Embryonic facial prominence (tissue), 1 donor: ENCODE measurements around the gene KRTAP10-3.
A peak's percentile ranks its signal among the peaks of the same experiment; 100 is the strongest.

Experiments used
- DNase-seq: peaks from one replicate; pipeline ENCODE4 v3.0.0-alpha.2; 2016; ENCODE audit errors: extremely low spot score

KRTAP10-3 gene

DNA sequence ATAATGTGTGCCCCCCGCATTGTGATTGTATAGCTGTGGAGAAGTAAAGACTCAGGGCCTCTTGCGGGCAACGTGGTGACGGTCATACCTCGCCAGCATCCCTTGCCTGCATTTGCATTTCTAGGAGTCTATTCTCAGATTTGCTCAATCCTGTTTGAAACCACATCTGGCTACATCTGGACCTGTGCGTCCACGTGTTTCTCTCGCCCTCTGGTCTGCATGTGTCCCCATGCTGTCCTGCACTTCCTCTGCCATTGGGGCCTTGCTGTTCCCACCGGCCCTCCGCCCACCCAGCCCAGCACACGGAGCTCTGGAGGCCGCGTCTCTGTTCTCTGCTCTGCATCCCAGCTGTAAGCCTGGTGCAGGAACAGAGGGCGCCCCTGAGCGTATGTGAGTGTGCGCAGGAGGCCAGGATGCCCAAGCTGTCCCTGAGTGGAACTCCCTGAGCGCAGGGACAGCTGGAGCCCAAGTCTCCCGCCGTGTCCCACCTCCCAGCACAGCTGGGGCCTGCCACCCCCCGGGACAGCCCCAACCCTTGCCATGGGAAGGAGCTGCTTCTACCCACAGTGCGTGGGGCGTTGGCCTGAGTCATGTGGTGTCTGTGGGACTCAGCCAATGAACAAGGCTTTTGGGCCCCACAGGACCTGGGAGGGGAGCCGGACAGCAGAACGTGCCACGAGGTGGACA lies 8.9 kb downstream of the KRTAP10-3 start:
- DNase-seq: no peak

- DNase-seq: peak; percentile 15
Measured at GRCh38 chr21:44548922-44549321, 9.7 kb downstream of the KRTAP10-3 start.

DNA sequence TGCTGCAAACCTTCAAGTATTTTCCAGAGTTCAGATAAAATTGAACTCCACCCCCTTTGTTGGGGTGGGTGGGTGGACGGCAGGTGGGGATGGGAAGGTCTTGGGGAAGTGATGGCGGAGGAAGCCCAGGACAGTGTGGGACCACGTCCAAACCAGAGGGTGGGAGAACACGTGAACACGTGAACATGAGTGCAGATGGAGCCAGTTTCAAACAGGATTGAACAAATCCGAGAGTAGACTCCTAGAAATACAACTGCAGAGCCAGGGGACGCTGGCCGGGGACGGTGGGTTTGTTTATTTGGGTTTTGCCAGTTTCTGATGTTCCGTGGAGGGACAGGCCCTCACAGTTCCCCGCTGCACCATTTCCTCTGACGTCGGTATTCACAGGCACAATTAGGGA lies 10.2 kb downstream of the KRTAP10-3 start:
- DNase-seq: no peak

- DNase-seq: no peak
Measured at GRCh38 chr21:44547656-44548331, 10.8 kb downstream of the KRTAP10-3 start.

GRCh38 chr21:44544566-44544965 lies 14.0 kb downstream of the KRTAP10-3 start:
- no peak for DNase-seq

GRCh38 chr21:44542716-44543115 lies 15.9 kb downstream of the KRTAP10-3 start:
- DNase-seq: no peak

DNA sequence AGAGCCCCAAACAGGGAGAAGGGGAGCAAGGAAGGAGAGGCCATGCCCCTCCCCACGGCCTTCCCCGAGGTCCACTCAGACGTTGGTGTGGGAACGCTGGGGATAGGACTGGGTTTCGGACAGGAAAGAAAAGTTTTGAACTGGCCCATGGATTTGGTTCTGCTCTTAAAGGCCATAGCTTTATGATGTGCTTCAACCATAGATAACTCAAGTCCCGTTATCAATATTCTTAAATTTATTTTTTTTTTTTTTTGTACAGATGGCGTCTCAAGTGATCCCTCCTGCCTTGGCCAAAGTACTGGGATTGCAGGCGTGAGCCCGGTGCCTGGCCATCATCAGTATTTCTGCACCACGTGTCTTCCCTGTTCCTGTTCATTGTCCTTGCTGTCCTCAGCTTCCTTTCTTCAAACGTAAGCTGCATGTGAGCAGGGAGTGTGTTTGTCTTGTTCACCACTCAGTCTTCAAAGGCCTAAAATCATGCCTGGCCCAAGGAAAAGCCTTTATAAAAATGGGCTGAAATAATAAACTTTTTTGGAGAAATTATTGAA lies 17.8 kb downstream of the KRTAP10-3 start:
- no peak for DNase-seq

DNA sequence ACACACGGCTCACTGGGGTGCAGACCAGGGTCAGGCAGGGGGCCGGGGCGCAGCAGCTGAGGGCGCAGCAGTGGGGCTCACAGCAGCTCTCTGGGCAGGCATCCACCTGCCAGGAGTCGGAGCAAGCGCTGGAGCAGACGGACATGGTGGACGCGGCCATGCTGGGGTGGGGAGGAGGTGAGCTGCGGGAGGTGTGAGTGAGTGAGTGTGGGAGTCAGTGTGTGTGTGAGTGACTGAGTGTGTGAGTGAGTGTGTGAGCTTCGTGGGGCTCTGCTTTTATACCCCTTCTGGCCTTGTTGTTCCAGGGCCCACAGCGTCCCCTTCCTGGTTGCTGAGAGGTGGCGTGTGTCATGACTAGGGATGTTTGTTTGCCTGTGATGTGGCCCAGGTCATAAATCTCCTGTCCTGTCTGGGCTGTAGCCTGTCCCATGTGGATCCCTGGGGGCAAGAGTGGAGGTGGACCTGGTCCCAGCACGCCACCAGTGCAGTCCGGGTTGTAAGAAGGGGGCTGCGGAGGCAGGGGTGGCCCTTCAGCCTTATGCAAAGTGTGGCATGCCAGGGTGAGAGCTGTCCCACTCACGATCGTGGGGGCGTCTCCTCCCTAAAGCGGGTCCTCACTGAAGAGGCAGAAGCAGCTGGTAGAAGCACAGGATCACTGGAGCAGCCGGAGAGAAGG lies 18.5 kb downstream of the KRTAP10-3 start, which contains the start of gene KRTAP10-1:
Gene KRTAP10-1, minus strand, starts transcription at position 205 of the 676 bp plus-strand sequence. Its CDS starts 45 bp downstream, at position 160.
- DNase-seq: no peak

- DNase-seq: no peak
Measured at GRCh38 chr21:44539046-44539445, 19.5 kb downstream of the KRTAP10-3 start.

DNA sequence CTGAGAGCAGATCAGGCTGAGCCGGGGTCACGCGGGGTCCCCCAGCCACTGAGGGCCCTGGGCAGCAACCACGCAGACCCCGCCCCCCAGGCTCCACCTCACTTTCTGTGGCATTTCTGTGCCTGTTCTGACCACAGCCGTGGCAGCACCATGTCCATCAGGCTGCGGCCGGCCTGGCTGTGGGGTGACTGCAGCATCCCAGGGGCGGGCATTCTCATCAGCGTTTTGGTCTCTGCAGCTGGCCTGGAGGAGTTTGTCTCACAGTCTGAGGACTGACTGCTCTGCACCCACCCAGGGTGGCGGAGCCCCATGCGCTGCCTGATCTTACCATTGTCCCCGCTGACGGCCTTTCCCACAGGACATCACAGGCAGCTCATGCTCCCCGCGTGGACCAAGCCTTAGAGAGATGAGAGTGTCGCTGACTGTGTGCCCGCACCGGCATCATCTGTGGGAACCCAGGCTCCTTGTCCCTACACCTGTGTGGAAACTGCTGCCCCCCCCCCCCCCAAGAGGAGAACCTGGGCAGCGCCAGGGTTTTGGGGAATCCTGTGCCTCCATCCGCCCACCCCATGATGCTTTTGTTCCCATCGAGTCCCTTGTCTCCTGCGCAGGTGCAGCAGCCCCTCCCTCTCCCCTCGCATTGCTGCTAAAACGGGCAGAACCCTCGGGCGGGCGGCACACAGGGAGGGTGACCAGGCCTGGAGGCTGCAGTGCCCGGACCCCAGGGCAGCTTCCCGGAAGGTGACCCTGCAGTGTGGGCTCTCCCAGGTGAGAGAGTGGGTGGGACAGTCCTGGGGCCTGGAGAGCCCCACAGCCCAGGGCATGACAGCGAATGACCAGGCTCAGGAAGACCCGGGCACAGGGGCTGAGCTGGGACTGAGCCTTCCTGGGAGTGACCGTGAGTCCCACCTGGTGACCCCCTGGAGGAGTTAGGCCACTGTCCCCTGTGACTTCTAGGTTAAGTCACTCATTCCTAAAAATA lies 20.4 kb downstream of the KRTAP10-3 start:
- DNase-seq: no peak

DNA sequence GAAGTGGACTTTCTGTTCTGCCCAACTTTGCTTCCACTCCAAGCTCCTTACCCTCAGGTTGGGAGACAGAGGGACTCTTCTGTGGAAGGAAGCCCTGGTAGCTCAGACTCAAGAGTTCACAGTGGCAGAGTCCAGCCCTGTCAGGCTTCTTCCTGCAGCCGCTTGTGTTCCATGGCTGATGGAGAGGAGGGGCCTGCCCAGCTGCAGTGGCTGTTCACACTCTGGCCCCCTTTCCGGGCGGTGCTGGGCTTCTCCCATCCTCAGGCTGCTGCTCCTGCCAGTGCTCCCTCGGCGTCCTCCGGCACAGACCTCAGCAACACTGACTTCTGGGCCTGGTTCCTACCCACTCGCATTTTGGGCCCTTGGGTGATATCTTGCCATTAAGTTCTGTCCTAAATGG lies 22.6 kb downstream of the KRTAP10-3 start:
- no peak for DNase-seq

DNA sequence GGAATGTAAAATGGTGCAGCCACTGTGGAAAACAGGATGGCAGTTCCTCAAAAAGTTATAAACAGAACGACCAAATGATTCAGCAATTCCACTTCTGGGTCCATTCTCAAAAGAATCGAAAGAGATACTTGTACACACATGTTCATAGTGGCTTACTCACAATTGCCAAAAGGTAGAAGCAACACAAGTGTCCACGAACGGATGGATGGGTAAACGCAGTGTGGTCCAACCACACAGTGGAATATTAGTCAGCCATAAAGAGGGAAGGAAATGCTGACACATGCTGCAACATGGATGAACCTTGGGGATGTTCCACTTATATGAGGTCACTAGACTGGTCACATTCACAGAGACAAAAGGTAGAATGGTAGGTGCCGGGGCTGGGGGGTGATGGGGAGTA lies 23.9 kb downstream of the KRTAP10-3 start:
- DNase-seq: no peak

- no peak for DNase-seq
Measured at GRCh38 chr21:44533891-44534627, 24.5 kb downstream of the KRTAP10-3 start.

DNA sequence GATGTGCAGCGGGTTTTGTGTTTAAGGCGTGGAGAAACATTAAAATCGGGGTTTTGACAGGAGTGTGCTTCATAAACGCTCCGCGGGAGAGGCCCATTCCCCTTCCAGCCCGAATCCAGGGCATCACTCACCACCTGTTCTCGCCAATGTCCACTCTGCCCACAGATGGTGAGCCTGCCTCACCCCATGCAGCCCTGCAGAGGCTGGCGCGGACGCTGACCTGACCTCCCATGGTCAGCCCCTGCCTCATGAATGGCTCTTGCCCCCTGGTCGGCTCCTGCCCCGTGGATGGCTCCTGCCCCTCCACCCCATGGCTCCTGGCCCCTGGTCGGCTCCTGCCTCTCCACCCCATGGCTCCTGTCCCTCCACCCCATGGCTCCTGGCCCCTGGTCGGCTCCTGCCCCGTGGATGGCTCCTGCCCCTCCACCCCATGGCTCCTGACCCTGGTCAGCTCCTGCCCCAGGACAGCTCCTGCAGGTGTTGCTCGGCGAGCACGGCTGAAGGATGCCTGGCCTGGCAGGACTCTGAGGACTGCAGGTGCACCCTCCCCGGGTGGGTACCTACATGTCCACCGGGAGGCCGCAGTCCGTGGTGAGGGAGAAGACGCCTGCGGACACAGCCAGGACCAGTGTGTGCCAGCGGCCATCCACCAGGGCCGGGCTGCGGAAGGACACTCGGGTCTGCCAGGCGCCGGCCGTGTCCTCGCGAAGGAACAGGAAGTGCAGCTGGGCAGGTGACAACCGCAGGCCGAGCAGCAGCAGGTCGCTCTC lies 25.3 kb downstream of the KRTAP10-3 start:
- no peak for DNase-seq

DNA sequence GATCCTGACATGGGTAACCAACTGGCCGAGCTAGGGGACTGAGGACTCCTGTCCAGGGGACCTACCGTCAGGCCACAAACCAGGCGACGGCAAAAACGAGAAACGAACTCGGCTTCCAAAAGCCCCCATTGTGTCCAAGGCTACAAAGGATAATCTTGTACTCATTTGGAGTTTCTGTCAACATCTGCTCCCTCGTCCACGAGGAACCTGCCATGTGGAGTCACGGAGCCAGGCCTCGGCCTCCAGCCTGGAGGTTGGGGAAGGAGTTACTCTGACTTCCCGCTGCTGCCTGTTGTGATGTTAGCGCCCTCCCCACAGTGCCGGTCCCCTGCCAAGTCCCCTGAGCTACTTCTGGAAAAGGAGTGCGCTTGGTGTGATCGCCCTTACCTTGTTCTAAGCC lies 25.9 kb downstream of the KRTAP10-3 start:
- DNase-seq: no peak

DNA sequence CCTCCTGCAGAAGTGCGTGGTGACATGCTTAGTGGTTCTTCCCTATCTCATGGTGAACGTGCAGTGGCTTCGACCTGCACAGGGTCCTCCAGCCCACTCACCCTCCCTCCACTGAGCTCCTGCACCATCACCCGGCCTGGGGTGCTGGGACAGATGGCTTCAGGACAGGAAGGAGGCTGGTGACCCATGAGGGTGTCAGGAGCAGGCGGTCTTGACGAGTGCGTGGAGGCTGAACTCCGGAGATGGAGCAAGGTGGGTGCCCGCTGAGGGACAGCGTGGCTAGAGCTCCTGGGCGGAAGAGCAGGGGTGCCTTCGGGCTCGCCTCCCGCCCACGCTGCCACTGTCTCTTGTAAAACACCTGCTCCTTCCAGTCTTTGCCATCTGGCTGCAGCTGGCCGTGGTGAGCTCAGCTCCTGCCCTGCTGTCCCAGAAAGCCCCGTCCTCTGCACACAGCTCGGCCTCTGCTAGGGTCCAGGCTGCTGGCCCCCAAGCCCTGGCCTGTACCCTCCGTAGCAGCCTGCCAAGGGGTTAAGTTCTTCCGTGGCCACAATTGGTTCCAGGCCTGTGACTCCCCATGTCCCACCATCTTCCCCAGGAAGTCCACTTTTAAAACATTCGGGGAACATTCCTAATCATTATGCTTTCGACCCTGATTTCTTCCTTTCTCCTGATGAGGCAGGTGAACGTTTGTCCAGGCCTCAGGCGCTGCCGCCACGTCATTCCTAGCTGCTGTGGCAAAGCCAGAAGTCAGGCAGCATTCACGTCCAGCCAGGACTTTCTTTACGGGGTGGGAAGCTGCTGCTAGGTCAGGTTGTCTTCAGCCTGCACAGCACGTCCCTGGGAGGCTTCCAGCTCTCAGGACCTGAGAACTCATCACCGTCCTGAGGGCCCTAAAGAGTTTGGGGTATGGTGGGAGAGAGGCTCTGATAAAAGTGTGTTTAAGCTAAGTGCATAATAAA lies 26.7 kb downstream of the KRTAP10-3 start:
- no peak for DNase-seq

GRCh38 chr21:44530903-44531605 lies 27.5 kb downstream of the KRTAP10-3 start:
- DNase-seq: no peak
